GM12878 (cell line): ENCODE measurements around the gene MAP1LC3B. TPM values are rescaled to one million over a fixed set of nuclear protein-coding genes. Genes with fewer than 3 reads are reported as not detected.

ENCODE experiments used
- CHD4 ChIP-seq: fragments of 200-600 bp; sonication (generic); IDR thresholded peaks from 2 replicates; pipeline ENCODE4 v1.6.1; 2016; ENCODE audit warnings: mild to moderate bottlenecking
- CTCF ChIP-seq, 3 experiments: IDR thresholded peaks in 2 of 3; conservative IDR thresholded peaks in 1 of 3; 2 replicates each; pipeline ENCODE4 v1.5.1; 2011; ENCODE audit warnings: low read depth in 3 of 3, low read length in 3 of 3, mild to moderate bottlenecking in 3 of 3, control low read depth in 2 of 3, moderate library complexity in 2 of 3, inconsistent platforms in 1 of 3, mixed read lengths in 1 of 3; ENCODE audit not compliant: control insufficient read depth in 2 of 3, insufficient read depth in 1 of 3; ENCODE audit errors: extremely low read depth in 1 of 3
- DPF2 ChIP-seq: fragments of 450-650 bp; IDR thresholded peaks from 2 replicates; pipeline ENCODE4 v1.6.1; 2017; ENCODE audit warnings: mild to moderate bottlenecking
- FOXK2 ChIP-seq: fragments of 450-650 bp; IDR thresholded peaks from 2 replicates; pipeline ENCODE4 v1.6.1; 2017; ENCODE audit warnings: mild to moderate bottlenecking, moderate library complexity
- LARP7 ChIP-seq: fragments of 450-650 bp; IDR thresholded peaks from 2 replicates; pipeline ENCODE4 v1.6.1; 2017; ENCODE audit warnings: mild to moderate bottlenecking
- PBX3 ChIP-seq: IDR thresholded peaks from 2 replicates; pipeline ENCODE4 v1.6.1; 2011; ENCODE audit warnings: mild to moderate bottlenecking, low read depth, low read length, moderate library complexity; ENCODE audit not compliant: insufficient replicate concordance
- RAD21 ChIP-seq: IDR thresholded peaks from 2 replicates; pipeline ENCODE4 v1.6.1; 2011; ENCODE audit warnings: mild to moderate bottlenecking, low read depth, low read length, moderate library complexity; ENCODE audit not compliant: insufficient read depth
- RELA ChIP-seq: fragments of 450-650 bp; IDR thresholded peaks from 2 replicates; pipeline ENCODE4 v1.8.0; 2014; ENCODE audit warnings: borderline replicate concordance; ENCODE audit not compliant: partially characterized antibody
- SIX5 ChIP-seq: IDR thresholded peaks from 2 replicates; pipeline ENCODE4 v1.6.1; 2011; ENCODE audit warnings: mild to moderate bottlenecking, low read depth, low read length, moderate library complexity; ENCODE audit not compliant: severe bottlenecking
- SMC3 ChIP-seq: IDR thresholded peaks from 2 replicates; pipeline ENCODE4 v1.6.1; 2011; ENCODE audit warnings: low read length, improper control_type of control experiment, borderline replicate concordance
- SRF ChIP-seq, 2 experiments: IDR thresholded peaks; 2 replicates each; pipeline ENCODE4 v1.6.1; 2011; ENCODE audit warnings: low read depth in 2 of 2, low read length in 2 of 2, mild to moderate bottlenecking in 1 of 2, moderate library complexity in 1 of 2
- ZBED1 ChIP-seq: IDR thresholded peaks from 2 replicates; pipeline ENCODE4 v1.6.1; 2016; ENCODE audit warnings: borderline replicate concordance
- ZNF622 ChIP-seq: fragments of 450-650 bp; IDR thresholded peaks from 2 replicates; pipeline ENCODE4 v1.6.1; 2017; ENCODE audit warnings: mild to moderate bottlenecking, inconsistent platforms
- polyA plus RNA-seq, 11 experiments: library from polyadenylated mRNA; depleted of rRNA in 4 of 11; unstranded in 6 of 11; stranded (reverse) in 5 of 11; fragments of >200 nt; fragmentation: Nextera tagmentation in 4 of 11; fragmentation: Illumina TruSeq in 1 of 11; extraction: Ambion mirVana in 4 of 11; extraction: Trizol in 1 of 11; gene quantifications; 1 replicate in 1 of 11; 2 replicates in 10 of 11; pipeline versions ENCODE4 v1.2.1 to v1.2.3, GENCODE V29; 2011 to 2016; ENCODE audit warnings: inconsistent platforms in 2 of 11, missing spikeins in 2 of 11, low read depth in 1 of 11
- total RNA-seq, 4 experiments: library from RNA; depleted of rRNA in 3 of 4; stranded (reverse); fragments of >200 nt in 3 of 4; fragmentation: Illumina TruSeq in 1 of 4; extraction: Trizol in 1 of 4; gene quantifications; 2 replicates each; pipeline versions ENCODE4 v1.2.1 to v1.2.3, GENCODE V29; 2013 to 2021

MAP1LC3B gene
- total and polyA plus RNA-seq, 10 of the 15 experiments (the other 5 are each of a cell fraction or from before 2014, with no cell fraction given): 6.1 to 42.8 (median 13.7) TPM

- TF ChIP-seq CTCF (IDR thresholded peaks at IDR 0.05 in 2 of 3, conservative IDR thresholded peaks at IDR 0.05 in 1 of 3; ENCODE audit: control insufficient read depth in 2 of 3, extremely low read depth in 1 of 3, insufficient read depth in 1 of 3, low read depth in 3 of 3, low read length in 3 of 3) (peak; percentile 12 to 36 (median 30); a peak in 3 of 6 replicates), SMC3 (peak; percentile 48; the same call in 1 of the 2 replicates), FOXK2 (no peak), RELA (no peak), ZBED1 (no peak), DPF2 (no peak), SIX5 (no peak), SRF (IDR thresholded peaks at IDR 0.05; ENCODE audit: low read depth in 2 of 2, low read length in 2 of 2) (no peak), CHD4 (no peak), ZNF622 (no peak), LARP7 (no peak), PBX3 (no peak), RAD21 (peak; percentile 38)
Measured at GRCh38 chr16:87416826-87417527, 24.8 kb downstream of the MAP1LC3B start (continued).
